ENCODE data around the gene USP4. TPM values are rescaled to one million over a fixed set of nuclear protein-coding genes. Genes with fewer than 3 reads are reported as not detected.

The USP4 gene
- total and polyA plus RNA-seq, 2 of the 8 experiments (the other 6 are each of a cell fraction or from before 2014, with no cell fraction given), result 16.0 to 27.8 TPM

GRCh38 chr3:49339941-49340800 lies at the start of gene USP4 (continued):
- TF ChIP-seq SP4 (IDR thresholded peaks at IDR 0.05; ENCODE audit: low read length), result peak; percentile 62; the same call in 1 of the 2 replicates
- no peak for TF ChIP-seq SP1 (IDR thresholded peaks at IDR 0.05; ENCODE audit: low read depth, low read length)
- TF ChIP-seq PHF8 (conservative IDR thresholded peaks at IDR 0.05; ENCODE audit: low read depth, low read length), result peak; percentile 75
- no peak for TF ChIP-seq USF2 (IDR thresholded peaks at IDR 0.05; ENCODE audit: low read length)
- no peak for TF ChIP-seq CBX8 (IDR thresholded peaks at IDR 0.05; ENCODE audit: borderline replicate concordance, low read depth, low read length)
- TF ChIP-seq BCL11A (IDR thresholded peaks at IDR 0.05; ENCODE audit: low read depth in 2 of 2, low read length in 2 of 2), result no peak
- 0 out of 2 replicates have a peak, but pooled peaks have one; percentile 34 for TF ChIP-seq TCF12 (IDR thresholded peaks at IDR 0.05; ENCODE audit: low read depth, low read length)
- no peak for TF ChIP-seq CTBP2 (IDR thresholded peaks at IDR 0.05; ENCODE audit: borderline replicate concordance, insufficient read depth, insufficient read length, low read length)
- TF ChIP-seq RAD21 (IDR thresholded peaks at IDR 0.05 in 1 of 2, conservative IDR thresholded peaks at IDR 0.05 in 1 of 2; ENCODE audit: low read depth in 2 of 2, low read length in 2 of 2), result peak; percentile 53 to 63
- TF ChIP-seq EZH2 (IDR thresholded peaks at IDR 0.05; ENCODE audit: low read depth, low read length, severe bottlenecking), result no peak
- TF ChIP-seq CBX5 (IDR thresholded peaks at IDR 0.05; ENCODE audit: low read depth, low read length), result no peak
- TF ChIP-seq POLR2A (IDR thresholded peaks at IDR 0.05; ENCODE audit: control extremely low read depth in 1 of 2, low read depth in 2 of 2, low read length in 2 of 2), result peak; percentile 39 to 44; a peak in 2 of 3 replicates
- no peak for TF ChIP-seq NRF1 (IDR thresholded peaks at IDR 0.05; ENCODE audit: low read depth, low read length)
- no peak; the same call in 1 of the 2 replicates for TF ChIP-seq BRCA1 (IDR thresholded peaks at IDR 0.05; ENCODE audit: low read depth, low read length)
- no peak for TF ChIP-seq ZNF274 (IDR thresholded peaks at IDR 0.05; ENCODE audit: borderline replicate concordance, extremely low read depth, low read length)
- peak; percentile 39 for TF ChIP-seq TBP (IDR thresholded peaks at IDR 0.05; ENCODE audit: low read depth, low read length)
- peak; percentile 25 for TF ChIP-seq TAF7 (optimal IDR thresholded peaks at IDR 0.05; ENCODE audit: borderline replicate concordance, low read depth, low read length)
- peak; percentile 73 for TF ChIP-seq BACH1 (IDR thresholded peaks at IDR 0.05; ENCODE audit: low read length)
- no peak for TF ChIP-seq HDAC6 (IDR thresholded peaks at IDR 0.05; ENCODE audit: low read depth, low read length)
- peak; percentile 34; the same call in 1 of the 2 replicates for TF ChIP-seq CREB1 (IDR thresholded peaks at IDR 0.05)
- TF ChIP-seq SAP30 (IDR thresholded peaks at IDR 0.05; ENCODE audit: insufficient read depth, insufficient replicate concordance, low read length), result no peak
- TF ChIP-seq EGR1 (IDR thresholded peaks at IDR 0.05; ENCODE audit: borderline replicate concordance, low read depth, low read length), result peak; percentile 72; the same call in 1 of the 2 replicates
- TF ChIP-seq RBBP5 (IDR thresholded peaks at IDR 0.05; ENCODE audit: borderline replicate concordance, low read depth, low read length), result peak; percentile 86
